RPMI7951 (cell line): ENCODE measurements around the gene ABCB11. TPM values are rescaled to one million over a fixed set of nuclear protein-coding genes. Genes with fewer than 3 reads are reported as not detected.
A peak's percentile ranks its signal among the peaks of the same experiment; 100 is the strongest.

Experiments used
- DNase-seq: peaks from one replicate; pipeline ENCODE4 v3.0.0-alpha.2; 2012; ENCODE audit warnings: low read depth
- total RNA-seq: library from RNA; depleted of rRNA; stranded (reverse); fragments of >200 nt; shearing (Covaris generic); gene quantifications from 2 replicates; pipeline ENCODE4 v1.2.3, GENCODE V29; 2014

ABCB11 gene
- total RNA-seq, 1 experiment from 2014 or later, result not detected

DNA sequence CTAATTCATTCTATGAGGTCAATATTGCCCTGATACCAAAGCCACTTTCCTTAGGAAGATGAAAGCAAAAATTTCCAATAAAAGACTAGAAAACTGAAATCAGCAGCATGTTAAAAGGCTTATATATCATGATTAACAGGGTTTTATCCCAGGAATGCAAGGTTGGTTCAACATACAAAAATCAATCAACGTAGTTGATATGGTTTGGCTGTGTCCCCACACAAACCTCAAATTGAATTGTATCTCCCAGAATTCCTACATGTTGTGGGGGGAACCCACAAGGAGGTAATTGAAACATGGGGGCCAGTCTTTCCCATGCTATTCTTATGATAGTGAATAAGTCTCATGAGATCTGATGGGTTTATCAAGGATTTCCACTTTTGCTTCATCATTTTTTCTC lies 11.7 kb upstream of the ABCB11 start:
- DNase-seq, result no peak

DNA sequence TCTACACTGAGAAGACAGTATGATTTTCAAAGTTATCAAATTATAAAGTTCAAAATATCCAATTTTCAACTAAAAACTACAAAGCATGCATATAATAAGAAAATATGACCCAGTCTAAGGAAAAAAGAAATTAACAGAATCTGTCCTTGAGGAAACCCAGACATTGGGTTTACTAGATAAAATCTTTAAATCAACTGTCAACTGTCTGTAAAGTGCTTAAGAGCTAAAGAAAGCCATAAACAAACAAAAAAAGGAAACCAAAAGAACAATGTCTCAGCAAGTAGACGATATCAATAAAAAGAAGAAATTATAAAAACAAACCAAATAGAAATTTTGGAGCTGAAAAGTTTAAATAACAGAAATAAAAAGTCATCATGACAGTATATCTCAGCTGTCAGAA lies 10.5 kb upstream of the ABCB11 start:
- DNase-seq, result no peak

DNA sequence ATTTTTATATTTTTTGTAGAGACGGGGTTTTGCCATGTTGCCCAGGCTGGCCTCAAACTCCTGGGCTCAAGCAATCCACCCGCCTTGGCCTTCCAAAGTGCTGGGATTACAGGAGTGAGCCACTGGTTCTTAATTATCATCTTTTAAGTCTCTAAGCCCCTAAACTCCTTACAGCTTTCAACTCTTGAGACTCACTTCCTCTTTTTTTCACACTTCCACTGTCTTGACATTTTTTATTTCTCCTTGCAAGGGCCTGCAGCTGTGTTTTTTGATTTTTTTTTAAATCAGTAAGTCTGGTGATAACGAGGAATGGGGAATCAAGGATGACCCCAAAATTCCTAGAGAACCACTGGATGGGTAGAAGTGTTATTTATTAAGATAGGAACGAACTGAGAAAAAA lies 8.6 kb upstream of the ABCB11 start:
- DNase-seq, result no peak

DNA sequence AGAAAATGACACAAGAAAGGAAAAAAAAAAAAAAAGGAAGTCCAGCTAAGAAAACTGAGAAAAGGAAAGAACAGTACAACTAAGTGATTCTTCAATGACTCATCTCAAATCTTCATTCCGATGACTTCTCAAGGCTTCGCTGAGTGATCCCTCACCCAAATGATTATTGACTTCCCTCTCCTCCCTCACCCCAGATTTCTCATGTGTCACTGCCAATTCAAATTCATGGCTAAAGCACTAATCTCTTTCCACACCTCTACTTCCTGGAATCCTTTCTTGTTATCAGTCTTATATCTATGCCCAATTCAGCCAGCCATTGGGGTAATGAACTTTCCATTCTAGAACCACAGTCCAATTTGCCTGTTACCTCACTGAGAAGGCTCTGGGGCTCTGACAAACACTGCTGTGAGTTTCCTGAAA lies 7.2 kb upstream of the ABCB11 start:
- DNase-seq, result no peak

DNA sequence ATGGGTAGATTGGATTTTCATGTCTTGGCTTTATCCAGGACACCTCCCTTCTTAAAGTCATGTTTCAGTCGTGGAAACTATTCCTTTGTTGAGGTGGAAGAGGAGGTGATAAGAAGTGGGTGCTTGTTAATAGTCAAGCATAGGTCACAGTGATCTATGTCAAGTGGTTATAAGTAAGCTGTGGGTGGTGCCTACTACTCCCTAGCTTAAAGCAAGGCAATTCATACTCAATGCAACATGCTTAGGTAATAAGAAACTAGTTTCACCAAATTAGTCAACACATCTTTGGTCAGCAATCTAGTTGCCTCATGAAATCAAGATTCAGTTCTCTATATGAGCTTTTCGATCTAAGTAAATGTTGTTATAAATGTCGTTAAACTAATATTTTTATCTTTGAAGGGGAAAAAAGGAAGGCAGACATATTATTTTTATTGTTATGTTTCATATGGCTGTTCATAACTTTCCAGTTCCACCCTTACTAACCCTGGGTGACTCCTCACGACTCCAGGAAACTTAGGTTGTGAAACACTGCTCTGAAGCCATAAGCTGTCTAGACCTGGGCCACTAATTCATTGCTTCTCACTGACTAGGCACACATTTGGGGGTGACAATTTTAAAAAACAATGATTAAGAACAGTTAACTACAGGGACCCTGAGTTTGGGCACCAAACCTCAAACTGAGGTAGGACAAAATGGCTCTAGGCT lies 5.8 kb upstream of the ABCB11 start:
- DNase-seq, result no peak

DNA sequence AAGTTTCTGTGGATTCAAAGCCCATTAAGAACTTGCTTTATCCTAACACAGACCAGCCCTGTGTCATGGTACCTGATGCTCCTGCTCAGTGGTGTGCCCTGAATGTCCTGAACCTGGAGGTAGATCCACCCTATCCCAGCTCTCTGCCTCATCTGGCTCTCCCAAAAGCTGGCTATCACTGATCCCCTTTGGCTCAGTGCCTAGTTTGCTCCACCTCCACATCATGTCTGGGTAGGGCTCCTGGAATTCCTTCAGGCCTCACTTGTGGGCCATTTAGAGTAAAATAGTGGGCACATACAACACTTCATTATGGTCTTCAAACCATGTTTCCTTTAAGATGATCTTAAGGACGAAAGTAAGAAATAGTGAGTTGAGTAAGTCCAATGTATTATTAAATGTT lies 4.8 kb upstream of the ABCB11 start:
- DNase-seq, result no peak

DNA sequence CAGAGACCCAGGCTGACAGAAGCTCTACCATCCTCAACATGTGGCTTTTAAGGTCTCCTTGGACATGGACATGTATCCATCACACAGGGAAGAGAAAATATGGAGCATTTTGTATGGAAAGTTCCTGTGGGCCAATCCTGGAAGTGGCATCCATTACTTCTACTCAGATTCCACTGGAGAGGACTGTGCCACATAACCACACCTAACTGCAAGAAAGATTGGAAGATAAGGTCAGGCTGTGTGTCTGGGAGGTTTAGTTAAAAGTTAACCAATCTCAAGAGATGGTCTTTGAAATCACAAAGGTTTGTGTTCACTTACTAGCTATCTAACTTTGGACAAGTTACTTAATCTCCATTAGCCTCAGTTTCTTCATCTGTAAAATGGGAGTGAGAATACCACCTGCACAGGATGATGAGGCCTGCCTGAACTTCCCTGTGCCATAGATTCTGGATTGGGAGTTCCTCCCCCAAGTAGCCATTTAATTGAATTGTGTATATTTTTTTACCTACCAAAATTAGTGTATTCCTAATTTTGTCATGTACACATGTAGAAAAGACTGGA lies 3.9 kb upstream of the ABCB11 start:
- DNase-seq, result no peak

DNA sequence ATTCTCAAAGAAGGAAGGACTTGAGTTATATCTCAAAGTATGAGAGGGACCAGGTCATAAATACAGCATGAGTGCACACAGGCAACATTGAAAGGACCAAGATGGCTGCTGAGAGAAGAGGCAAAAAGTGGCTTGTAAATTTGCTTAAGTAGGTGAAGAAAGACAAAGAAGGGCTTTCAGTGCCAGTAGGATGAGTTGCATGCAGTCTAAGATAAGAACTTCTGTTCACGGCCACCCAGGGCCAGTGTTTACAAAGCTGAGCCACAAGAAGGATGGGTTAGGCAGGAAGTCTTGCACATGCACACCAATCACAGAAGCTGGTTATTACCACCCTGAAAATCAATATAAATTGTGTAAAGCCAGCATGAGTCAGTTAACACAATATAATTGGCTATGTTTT lies 3.1 kb upstream of the ABCB11 start:
- peak; percentile 5 for DNase-seq

DNA sequence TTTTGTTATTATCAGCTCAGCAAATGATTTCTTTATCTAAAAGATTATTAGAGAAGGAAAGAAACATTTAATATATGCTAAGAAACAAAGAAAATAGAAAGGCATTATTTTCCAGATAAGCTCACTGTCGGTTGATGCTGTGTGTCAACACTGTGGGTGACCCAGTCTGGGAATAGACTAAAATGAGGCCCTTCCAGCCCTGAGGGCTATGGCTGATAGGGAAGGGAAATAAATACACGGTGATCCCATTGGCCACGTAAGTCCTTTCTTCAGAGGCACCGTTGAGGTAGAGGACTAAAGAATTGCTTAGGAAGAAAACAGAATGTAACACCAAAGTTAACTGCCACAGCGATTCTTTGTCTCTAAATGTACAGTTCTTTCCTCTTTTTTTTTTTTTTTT lies 1.8 kb downstream of the ABCB11 start:
- no peak for DNase-seq

DNA sequence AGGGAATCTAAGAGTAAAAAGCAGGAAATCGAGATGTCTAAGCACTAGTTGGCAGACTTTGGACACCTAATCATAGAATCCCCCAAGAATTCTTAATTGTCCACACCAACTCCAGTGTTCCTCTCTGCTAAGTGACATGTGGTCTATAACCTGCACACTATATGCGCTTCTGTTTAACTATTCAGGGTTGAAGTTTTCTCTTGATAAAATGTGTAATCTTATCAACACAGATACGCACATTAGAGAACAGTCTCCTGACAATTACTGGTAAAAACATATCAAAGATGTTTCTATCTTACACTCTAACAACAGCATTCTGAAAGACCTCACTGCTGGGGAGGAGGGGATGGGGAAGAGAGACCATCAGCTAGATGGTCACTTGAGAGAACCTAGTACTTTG lies 3.9 kb downstream of the ABCB11 start:
- no peak for DNase-seq

DNA sequence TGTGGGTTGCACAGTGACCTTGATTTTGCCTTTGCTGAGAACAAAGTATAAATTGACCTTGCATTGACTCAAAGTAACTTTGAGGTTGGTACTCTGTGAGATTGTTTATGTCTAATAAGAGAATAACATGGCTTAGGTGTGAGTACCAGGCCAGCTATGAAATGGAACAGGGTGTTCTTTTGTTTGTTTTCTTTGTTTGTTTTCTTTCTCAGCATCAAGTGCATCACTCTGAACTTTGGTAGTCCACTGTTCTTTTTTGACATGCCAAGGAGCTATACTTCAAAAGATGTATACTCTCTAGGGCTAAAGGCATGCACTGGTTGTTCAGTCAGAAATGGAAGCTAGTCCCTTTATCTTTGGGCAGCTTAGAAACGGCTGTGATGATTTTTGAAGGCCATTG lies 5.1 kb downstream of the ABCB11 start:
- DNase-seq, result no peak

DNA sequence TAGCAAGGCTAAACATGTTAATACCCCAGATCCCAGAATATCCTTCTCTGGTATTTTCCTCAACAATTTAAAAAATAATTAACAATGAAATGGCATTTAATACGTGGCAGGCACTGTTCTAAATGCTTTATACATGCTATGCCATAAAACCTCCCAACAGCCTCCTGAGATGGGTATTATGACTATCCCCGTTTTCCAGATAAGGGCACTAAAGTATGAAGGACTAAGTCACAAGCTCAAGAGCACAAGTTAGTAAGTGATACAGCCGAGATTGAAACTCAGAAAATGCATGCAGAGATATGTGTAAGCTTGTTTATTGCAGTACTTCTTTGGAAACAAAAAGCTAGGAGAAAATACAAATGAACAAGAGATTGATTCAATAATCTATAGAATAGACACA lies 8.0 kb downstream of the ABCB11 start:
- DNase-seq, result no peak

DNA sequence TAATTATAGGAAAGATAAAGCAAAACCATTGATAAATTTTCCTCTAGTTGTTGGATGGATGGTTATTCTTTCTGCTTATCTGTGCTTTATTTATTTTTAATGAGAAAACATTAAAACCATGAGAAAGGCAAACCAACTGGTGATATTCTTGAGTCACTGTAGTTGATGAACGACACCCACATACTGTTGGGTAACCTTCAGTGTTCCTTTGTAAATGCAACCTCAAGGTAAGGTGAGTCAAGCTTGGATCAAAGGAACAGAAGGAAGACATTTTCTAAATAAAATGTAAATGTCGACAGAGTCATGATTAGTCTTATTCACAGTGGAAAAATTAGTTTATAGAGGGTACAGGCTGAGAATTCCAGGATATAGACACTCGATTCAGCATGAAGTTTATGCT lies 12.7 kb downstream of the ABCB11 start:
- DNase-seq, result no peak

DNA sequence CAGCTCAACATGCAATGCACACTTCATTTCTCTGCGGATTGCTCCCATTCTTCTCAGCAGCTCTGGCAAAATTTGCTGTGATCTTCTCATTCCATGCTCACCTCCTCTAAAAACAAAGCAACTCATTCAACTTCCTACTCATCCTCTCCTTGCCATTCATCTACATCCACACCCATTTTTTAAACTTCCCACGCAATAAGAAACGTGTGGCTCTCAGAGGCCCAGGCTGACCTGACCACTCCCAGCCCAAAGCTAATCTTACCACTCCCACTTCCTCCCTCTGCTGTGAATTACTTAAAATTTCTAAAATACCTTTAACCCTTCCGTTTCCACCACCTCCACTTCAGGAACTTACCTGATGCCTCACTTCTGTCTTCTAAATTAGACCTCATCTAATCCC lies 15.2 kb downstream of the ABCB11 start:
- DNase-seq, result no peak

DNA sequence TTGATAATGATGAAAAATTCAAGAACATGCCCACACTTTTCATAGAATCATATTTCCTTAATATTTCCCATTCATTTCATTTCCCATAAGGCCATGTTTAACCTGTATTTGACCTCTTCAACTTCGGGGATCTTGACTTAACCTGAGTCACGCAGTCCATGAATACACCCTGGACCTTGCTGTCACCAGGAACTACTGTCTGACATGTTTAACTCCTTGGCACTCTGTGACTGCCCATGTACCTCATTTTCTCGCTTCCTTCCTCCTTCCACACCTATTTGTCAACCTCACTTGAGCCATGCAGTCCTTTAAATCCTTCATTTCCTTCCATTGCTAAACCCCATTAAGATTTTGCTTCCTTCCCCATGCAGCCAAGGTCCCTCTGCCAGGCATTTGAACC lies 16.3 kb downstream of the ABCB11 start:
- DNase-seq, result no peak

DNA sequence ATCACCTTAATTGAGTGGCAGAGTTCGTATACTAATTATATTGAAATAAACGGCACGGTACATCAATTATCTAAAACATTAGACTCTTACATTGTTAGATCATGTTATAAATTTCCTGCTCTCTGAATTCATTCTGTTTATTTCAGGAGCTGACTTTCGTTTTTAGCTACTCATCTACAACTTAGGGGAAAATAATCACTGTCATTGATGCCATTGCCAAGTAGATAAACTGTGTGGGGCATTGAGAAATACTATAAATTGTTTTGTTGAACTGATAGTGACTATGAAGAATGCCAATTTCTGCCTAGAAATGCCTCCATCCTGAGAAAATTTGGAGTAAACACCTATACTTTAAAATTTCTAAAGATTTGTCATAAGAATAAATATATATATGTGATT lies 17.5 kb downstream of the ABCB11 start:
- no peak for DNase-seq

DNA sequence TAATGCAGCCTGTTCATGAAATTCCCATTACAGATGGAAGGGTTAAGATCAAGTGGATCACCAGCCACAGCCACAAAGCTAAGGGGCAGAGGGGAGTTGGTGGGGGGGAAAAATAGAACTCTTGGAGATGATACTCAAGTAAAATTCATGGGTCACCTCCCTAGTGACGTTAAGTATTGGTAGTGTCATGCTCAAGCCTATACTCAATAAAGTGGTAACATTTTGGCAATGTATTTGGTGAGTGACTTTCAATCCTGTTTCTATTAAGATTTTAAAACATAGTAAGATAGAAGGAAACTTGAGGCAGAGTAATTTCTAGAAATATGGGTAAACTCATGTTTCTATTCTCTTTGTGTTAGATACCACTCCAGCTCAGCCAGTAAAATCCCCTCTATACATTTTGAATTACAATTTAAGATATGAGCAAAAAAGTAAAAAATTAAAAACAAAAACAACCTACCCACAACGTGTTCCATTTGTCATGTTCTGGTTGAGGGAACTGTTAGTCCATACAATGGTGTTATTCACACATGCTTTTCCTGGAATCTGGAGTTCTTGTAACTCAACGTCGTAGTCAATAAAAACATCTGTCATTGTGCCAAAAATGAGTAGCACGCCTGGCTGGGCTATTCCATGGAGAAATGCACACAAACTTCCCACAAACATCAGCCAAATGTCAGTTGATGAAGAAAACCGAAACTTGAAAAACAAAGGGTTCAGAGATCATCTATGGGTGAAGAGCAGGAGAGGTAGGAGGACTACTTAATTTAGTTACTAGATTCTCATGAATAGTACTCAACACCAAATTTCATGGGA lies 18.1 kb downstream of the ABCB11 start:
- peak; percentile 4 for DNase-seq

DNA sequence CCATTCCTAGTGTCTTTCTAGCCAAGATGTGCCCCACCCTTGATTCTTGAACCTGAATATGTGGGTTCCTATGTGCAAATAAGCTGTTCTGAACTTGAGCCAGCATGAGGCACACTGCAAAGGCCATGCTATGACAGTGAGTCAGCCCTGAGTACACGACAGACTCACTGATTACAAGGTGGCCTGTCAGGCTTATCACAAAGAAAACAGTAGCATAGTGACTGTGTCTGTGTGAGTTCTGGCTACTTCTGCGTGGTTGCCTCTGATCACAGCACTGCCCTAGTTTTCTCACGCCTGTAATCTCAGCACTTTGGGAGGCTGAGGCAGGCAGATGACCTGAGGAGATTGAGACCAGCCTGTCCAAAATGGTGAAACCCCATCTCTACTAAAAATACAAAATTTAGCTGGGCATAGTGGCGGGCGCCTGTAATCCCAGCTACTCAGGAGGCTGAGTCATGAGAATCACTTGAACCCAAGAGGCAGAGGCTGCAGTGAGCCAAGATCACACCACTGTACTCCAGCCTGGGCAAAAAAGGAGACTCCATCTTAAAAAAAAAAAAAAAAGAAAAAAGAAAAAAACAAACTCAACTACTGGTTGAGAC lies 18.8 kb downstream of the ABCB11 start:
- DNase-seq, result peak; percentile 28

DNA sequence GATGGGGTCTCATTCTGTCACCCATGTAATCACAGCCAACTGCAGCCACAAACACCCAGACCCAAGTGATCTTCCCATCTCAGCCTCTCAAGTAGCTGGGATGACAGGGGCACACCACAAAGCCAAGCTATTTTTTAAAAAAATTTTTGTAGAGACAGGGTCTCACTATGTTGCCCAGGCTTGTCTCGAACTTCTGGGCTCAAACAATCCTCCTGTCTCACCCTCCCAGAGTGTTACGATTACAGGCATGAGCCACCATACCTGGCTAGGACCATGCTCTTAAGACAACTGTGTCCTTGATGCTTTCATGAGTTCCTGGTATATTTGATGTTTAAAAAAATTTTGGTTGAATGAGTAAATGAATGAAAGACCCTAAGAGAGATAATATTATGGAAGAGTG lies 19.4 kb downstream of the ABCB11 start:
- DNase-seq, result no peak

DNA sequence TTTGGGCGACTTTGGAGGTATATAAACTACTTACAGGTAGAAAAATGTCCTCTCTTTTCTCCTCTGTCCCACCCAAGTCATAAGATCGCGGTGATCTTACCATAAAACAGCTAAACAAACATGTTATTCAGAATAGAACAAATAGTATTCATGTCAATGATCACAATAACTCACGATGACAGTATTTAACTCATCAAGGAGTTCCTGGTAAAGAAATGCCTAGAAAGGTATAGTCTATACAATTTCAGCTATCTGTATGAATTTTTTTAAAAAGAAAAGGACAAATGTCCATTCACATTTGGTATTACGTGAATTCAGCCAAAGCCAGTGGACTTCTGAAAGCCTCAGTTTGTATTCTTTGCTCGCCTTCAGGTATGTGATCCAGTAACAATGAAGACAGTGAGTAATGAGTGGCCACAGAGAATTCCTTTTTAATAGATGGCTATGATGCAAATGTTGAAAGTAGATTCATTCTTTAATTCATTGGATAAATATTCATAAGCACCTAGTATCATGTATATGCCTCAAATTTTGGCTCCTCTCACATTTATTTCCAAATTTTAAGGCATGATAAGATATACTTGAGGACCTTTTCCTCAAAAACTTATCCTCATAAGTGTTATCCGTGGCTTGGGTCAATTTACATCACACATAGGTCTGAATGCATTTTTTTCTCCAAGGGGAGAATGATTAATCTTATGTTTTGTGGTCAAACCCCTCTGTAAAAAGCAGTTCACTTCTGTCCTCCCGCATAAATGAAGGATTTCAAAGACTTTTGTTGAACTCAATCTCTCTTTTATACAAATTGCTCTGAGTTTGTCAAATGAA lies 20.3 kb downstream of the ABCB11 start:
- DNase-seq, result no peak

DNA sequence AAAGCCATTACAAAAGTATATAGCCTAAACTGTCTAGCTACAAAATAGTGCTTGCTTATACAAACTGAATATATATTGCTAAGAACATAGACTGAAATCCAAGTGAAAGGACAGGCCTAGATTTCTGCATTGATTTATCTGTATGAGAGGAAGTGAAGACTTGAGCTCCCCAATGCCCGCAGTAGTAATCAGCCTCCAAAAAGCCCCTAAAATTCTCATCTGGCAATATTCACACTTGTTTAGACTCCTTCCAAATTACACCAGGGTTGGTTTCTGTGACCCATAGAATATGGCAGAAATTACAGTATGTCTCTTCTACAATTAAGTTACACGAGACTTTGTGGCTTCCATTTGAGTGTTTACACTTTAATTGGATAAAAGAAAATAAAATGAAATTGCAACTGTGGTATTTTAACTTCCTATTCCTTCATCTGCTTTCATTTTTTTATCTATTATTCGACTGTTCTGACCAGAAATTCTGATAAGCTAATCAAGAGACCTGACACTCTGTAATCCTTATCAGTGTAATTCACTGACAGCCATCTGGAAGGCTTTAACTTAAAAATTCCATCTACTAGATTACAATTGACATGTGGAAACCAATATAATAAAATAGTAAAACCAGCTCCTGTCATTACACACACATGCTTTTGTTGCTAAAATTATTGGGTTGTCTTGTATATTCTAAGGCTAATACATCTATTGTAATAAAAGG lies 21.1 kb downstream of the ABCB11 start:
- DNase-seq, result no peak
